HG03139 (cell line): ENCODE measurements around the gene BPIFB1.

Experiments used
- ATAC-seq: cut with Tn5 transposase; IDR thresholded peaks from one replicate; pipeline ENCODE4 v1.9.1; 2021; ENCODE audit not compliant: unreplicated experiment

BPIFB1 gene

GRCh38 chr20:33322456-33322855 lies 39.4 kb downstream of the BPIFB1 start:
- no peak for ATAC-seq

GRCh38 chr20:33323236-33323635 lies 40.2 kb downstream of the BPIFB1 start:
- ATAC-seq: no peak

- no peak for ATAC-seq
Observed at GRCh38 chr20:33325350-33325749, 42.3 kb downstream of the BPIFB1 start.

- no peak for ATAC-seq
Observed at GRCh38 chr20:33328157-33329137, 45.4 kb downstream of the BPIFB1 start.

GRCh38 chr20:33332905-33333456 lies 50.0 kb downstream of the BPIFB1 start:
- no peak for ATAC-seq

- no peak for ATAC-seq
Observed at GRCh38 chr20:33333616-33334015, 50.6 kb downstream of the BPIFB1 start.

GRCh38 chr20:33334111-33334510 lies 51.1 kb downstream of the BPIFB1 start:
- ATAC-seq: no peak

GRCh38 chr20:33336375-33336774 lies 53.4 kb downstream of the BPIFB1 start:
- ATAC-seq: no peak

- no peak for ATAC-seq
Observed at GRCh38 chr20:33337119-33337518, 54.1 kb downstream of the BPIFB1 start.

GRCh38 chr20:33337531-33338165 lies 54.6 kb downstream of the BPIFB1 start:
- no peak for ATAC-seq

- ATAC-seq: no peak
Observed at GRCh38 chr20:33338467-33339258, 55.6 kb downstream of the BPIFB1 start.

- ATAC-seq: no peak
Observed at GRCh38 chr20:33339515-33340058, 56.6 kb downstream of the BPIFB1 start.

GRCh38 chr20:33343521-33343920 lies 60.5 kb downstream of the BPIFB1 start:
- ATAC-seq: no peak

GRCh38 chr20:33345342-33345741 lies 62.3 kb downstream of the BPIFB1 start:
- no peak for ATAC-seq

GRCh38 chr20:33348136-33348937 lies 65.3 kb downstream of the BPIFB1 start:
- no peak for ATAC-seq

- no peak for ATAC-seq
Observed at GRCh38 chr20:33349493-33349892, 66.5 kb downstream of the BPIFB1 start.

GRCh38 chr20:33351696-33352095 lies 68.7 kb downstream of the BPIFB1 start:
- ATAC-seq: no peak

- no peak for ATAC-seq
Observed at GRCh38 chr20:33352258-33353012, 69.4 kb downstream of the BPIFB1 start.

- ATAC-seq: no peak
Observed at GRCh38 chr20:33353013-33353402, 70.0 kb downstream of the BPIFB1 start.
